Parathyroid adenoma (tissue), 2 donors: Measurements from ENCODE around the gene ATP7B.

Experiments
- H2AFZ ChIP-seq: fragments of 300-600 bp; sonication (generic); one replicate; pipeline ENCODE4 v1.7.0; 2017; ENCODE audit warnings: antibody characterized with exemption, mild to moderate bottlenecking
- H3K27ac ChIP-seq: fragments of 300-600 bp; sonication (generic); one replicate; pipeline ENCODE4 v1.7.0; 2017
- H3K27me3 ChIP-seq: fragments of 300-600 bp; sonication (generic); one replicate; pipeline ENCODE4 v1.7.0; 2017; ENCODE audit warnings: low read length; ENCODE audit not compliant: control insufficient read depth, insufficient read depth
- H3K36me3 ChIP-seq: fragments of 300-600 bp; sonication (generic); one replicate; pipeline ENCODE4 v1.7.0; 2017; ENCODE audit warnings: low read length; ENCODE audit not compliant: control insufficient read depth, insufficient read depth
- H3K4me1 ChIP-seq: fragments of 300-600 bp; sonication (generic); one replicate; pipeline ENCODE4 v1.7.0; 2017; ENCODE audit warnings: control low read depth
- H3K4me2 ChIP-seq: fragments of 300-600 bp; sonication (generic); one replicate; pipeline ENCODE4 v1.7.0; 2017; ENCODE audit warnings: low read length
- H3K4me3 ChIP-seq: fragments of 300-600 bp; sonication (generic); one replicate; pipeline ENCODE4 v1.7.0; 2017; ENCODE audit warnings: low read depth, low read length
- H3K79me2 ChIP-seq: fragments of 300-600 bp; sonication (generic); one replicate; pipeline ENCODE4 v1.7.0; 2017; ENCODE audit warnings: control low read depth
- H3K9ac ChIP-seq: fragments of 300-600 bp; sonication (generic); one replicate; pipeline ENCODE4 v1.7.0; 2017; ENCODE audit warnings: mild to moderate bottlenecking
- H3K9me3 ChIP-seq: fragments of 300-600 bp; sonication (generic); one replicate; pipeline ENCODE4 v1.7.0; 2017; ENCODE audit warnings: low read length; ENCODE audit not compliant: control insufficient read depth
- TF ChIP-seq, protein P1 (sequence below): fragments of 300-600 bp; sonication (generic); IDR thresholded peaks from one replicate; pipeline ENCODE4 v1.7.0; 2017; ENCODE audit warnings: antibody characterized with exemption, mild to moderate bottlenecking
- donor health status: primary hyperparathyroidism.

Gene ATP7B

DNA sequence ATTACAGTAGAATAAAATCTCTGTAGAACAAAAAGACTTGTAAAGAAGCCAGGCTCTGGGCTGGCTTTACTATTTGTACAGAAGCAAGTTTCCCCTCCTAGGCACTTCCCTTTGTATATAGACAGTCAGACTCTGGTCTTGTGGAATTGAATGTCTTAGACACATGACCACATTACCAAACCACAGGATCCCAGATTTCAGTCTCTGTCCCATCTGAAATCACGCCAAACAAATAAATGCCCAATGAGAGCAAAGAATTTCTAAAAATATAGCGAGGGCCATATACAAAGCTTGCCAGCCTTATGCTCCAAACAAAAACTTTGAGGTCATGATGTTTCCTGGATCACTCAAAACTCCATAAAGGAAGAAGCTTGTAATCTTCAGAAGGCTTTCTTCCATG, 125.6 kb downstream of the ATP7B start:
- no peaks in the 10 kb centered on the region for H3K4me1 ChIP-seq
- no peak overlapping the region for H3K4me3 ChIP-seq
- TF ChIP-seq, protein P1, sequence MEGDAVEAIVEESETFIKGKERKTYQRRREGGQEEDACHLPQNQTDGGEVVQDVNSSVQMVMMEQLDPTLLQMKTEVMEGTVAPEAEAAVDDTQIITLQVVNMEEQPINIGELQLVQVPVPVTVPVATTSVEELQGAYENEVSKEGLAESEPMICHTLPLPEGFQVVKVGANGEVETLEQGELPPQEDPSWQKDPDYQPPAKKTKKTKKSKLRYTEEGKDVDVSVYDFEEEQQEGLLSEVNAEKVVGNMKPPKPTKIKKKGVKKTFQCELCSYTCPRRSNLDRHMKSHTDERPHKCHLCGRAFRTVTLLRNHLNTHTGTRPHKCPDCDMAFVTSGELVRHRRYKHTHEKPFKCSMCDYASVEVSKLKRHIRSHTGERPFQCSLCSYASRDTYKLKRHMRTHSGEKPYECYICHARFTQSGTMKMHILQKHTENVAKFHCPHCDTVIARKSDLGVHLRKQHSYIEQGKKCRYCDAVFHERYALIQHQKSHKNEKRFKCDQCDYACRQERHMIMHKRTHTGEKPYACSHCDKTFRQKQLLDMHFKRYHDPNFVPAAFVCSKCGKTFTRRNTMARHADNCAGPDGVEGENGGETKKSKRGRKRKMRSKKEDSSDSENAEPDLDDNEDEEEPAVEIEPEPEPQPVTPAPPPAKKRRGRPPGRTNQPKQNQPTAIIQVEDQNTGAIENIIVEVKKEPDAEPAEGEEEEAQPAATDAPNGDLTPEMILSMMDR, result no peak
- no peak overlapping the region for H3K27ac ChIP-seq
- no peaks in the 10 kb centered on the region for H3K9me3 ChIP-seq
- no peak overlapping the region for H3K9ac ChIP-seq
- no peak overlapping the region for H2AFZ ChIP-seq
- H3K4me2 ChIP-seq, result no peak overlapping the region
- H3K36me3 ChIP-seq, result no peaks in the 10 kb centered on the region
- no peaks in the 10 kb centered on the region for H3K27me3 ChIP-seq
- no peaks in the 10 kb centered on the region for H3K79me2 ChIP-seq

DNA sequence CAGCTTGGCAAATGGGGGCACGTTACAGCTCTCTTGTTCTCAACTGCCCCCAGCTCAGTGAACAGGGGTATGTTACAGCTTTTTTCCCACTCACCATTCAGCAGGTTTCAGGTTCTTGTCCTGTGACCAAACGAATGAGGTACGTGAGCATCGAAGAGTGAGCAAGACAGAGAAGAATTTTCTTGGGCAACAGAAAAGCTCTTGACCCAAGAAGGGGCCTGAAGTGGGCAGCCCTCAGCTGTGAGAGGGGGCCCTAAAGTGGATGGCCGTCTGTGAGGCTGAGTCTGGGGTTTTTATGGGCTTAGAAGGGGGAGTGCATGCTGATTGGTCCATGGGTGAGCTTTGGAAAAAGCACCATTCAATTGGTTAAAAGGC, 128.0 kb downstream of the ATP7B start:
- Histone ChIP-seq H3K4me1 (no peaks in the 10 kb centered on the region), H3K27ac (no peak overlapping the region), H3K9me3 (no peaks in the 10 kb centered on the region), H2AFZ (no peak overlapping the region), H3K4me2 (no peak overlapping the region), H3K4me3 (no peak overlapping the region), H3K27me3 (no peaks in the 10 kb centered on the region), H3K79me2 (no peaks in the 10 kb centered on the region), H3K36me3 (no peaks in the 10 kb centered on the region), H3K9ac (no peak overlapping the region)
- TF ChIP-seq, protein P1, result no peak
